Neural crest cell (in vitro differentiated cells): ENCODE measurements around the gene NGEF. TPM values are rescaled to one million over a fixed set of nuclear protein-coding genes. Genes with fewer than 3 reads are reported as not detected.

Experiments
- DNase-seq: peaks from one replicate; pipeline ENCODE4 v3.0.0; 2021; ENCODE audit warnings: low read depth, mixed read lengths, low spot score
- H3K27ac Mint-ChIP-seq: one replicate; pipeline ENCODE4 v1.8.0; 2021; ENCODE audit warnings: mild to moderate bottlenecking, mixed read lengths; ENCODE audit not compliant: unreplicated experiment
- H3K27me3 Mint-ChIP-seq: 2 replicates; pipeline ENCODE4 v1.8.0; 2021; ENCODE audit warnings: low read depth, mild to moderate bottlenecking, mixed read lengths
- H3K36me3 Mint-ChIP-seq: 2 replicates; pipeline ENCODE4 v1.8.0; 2021; ENCODE audit warnings: low read depth, mild to moderate bottlenecking, mixed read lengths
- H3K4me1 Mint-ChIP-seq: 2 replicates; pipeline ENCODE4 v1.8.0; 2021; ENCODE audit warnings: mixed read lengths
- H3K4me3 Mint-ChIP-seq: one replicate; pipeline ENCODE4 v1.8.0; 2021; ENCODE audit warnings: mild to moderate bottlenecking, mixed read lengths
- H3K9me3 Mint-ChIP-seq: 2 replicates; pipeline ENCODE4 v1.8.0; 2021; ENCODE audit warnings: mixed read lengths
- total RNA-seq: library from RNA; stranded (reverse); gene quantifications from 2 replicates; pipeline ENCODE4 v1.2.1, GENCODE V29; 2021
- TF ChIP-seq, protein P1 (sequence below): fragments of 200-600 bp; sonication (generic); conservative IDR thresholded peaks from 2 replicates; pipeline ENCODE4 v1.5.0; 2021; ENCODE audit warnings: antibody characterized with exemption, mild to moderate bottlenecking

Gene NGEF
- total RNA-seq, 1 donor from 2014 or later: 0.96 TPM

GRCh38 chr2:232955856-232956255, 57.2 kb downstream of the NGEF start:
- TF ChIP-seq, protein P1, sequence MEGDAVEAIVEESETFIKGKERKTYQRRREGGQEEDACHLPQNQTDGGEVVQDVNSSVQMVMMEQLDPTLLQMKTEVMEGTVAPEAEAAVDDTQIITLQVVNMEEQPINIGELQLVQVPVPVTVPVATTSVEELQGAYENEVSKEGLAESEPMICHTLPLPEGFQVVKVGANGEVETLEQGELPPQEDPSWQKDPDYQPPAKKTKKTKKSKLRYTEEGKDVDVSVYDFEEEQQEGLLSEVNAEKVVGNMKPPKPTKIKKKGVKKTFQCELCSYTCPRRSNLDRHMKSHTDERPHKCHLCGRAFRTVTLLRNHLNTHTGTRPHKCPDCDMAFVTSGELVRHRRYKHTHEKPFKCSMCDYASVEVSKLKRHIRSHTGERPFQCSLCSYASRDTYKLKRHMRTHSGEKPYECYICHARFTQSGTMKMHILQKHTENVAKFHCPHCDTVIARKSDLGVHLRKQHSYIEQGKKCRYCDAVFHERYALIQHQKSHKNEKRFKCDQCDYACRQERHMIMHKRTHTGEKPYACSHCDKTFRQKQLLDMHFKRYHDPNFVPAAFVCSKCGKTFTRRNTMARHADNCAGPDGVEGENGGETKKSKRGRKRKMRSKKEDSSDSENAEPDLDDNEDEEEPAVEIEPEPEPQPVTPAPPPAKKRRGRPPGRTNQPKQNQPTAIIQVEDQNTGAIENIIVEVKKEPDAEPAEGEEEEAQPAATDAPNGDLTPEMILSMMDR: no peak
- peaks cover 5% of the 10 kb centered on the region for H3K4me1 Mint-ChIP-seq
- no peaks in the 10 kb centered on the region for H3K27me3 Mint-ChIP-seq
- H3K27ac Mint-ChIP-seq: no peak overlapping the region
- no peak for DNase-seq
- H3K36me3 Mint-ChIP-seq: no peaks in the 10 kb centered on the region
- H3K4me3 Mint-ChIP-seq: no peak overlapping the region
- no peaks in the 10 kb centered on the region for H3K9me3 Mint-ChIP-seq

DNA sequence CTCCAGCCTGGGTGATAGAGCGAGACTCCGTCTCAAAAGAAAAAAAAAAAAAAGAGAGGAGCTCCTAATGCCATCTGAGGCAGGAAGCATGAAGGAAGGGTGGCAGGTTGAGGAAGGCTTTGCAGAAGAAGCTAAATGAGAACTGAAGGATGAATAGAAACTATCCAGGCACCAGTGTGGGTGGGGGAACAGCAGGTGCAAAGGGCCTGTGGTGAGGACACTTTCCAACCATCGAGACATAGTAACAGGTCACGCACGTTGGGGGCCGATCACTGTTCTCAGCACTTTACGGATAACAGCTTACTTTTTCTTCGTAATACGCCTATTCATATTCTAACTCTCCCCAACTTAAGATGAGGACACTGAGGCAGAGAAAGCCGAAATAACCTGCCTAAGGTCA, 58.4 kb downstream of the NGEF start:
- peaks cover 9% of the 10 kb centered on the region for H3K4me1 Mint-ChIP-seq
- no peak overlapping the region for H3K4me3 Mint-ChIP-seq
- TF ChIP-seq, protein P1: no peak
- no peak overlapping the region for H3K27ac Mint-ChIP-seq
- H3K27me3 Mint-ChIP-seq: no peaks in the 10 kb centered on the region
- H3K36me3 Mint-ChIP-seq: no peaks in the 10 kb centered on the region
- no peak for DNase-seq
- no peaks in the 10 kb centered on the region for H3K9me3 Mint-ChIP-seq

GRCh38 chr2:232951891-232952290, 61.2 kb downstream of the NGEF start:
- Mint-ChIP-seq H3K4me3 (no peak overlapping the region), H3K27ac (no peak overlapping the region), H3K36me3 (no peaks in the 10 kb centered on the region), H3K27me3 (no peaks in the 10 kb centered on the region), H3K4me1 (peaks cover 21% of the 10 kb centered on the region), H3K9me3 (no peaks in the 10 kb centered on the region)
- no peak for DNase-seq
- TF ChIP-seq, protein P1: no peak

GRCh38 chr2:232951181-232951580, 61.9 kb downstream of the NGEF start:
- no peak overlapping the region for H3K27ac Mint-ChIP-seq
- no peaks in the 10 kb centered on the region for H3K27me3 Mint-ChIP-seq
- no peak for DNase-seq
- no peaks in the 10 kb centered on the region for H3K9me3 Mint-ChIP-seq
- no peaks in the 10 kb centered on the region for H3K36me3 Mint-ChIP-seq
- no peak overlapping the region for H3K4me3 Mint-ChIP-seq
- peaks cover 21% of the 10 kb centered on the region for H3K4me1 Mint-ChIP-seq
- TF ChIP-seq, protein P1: no peak

DNA sequence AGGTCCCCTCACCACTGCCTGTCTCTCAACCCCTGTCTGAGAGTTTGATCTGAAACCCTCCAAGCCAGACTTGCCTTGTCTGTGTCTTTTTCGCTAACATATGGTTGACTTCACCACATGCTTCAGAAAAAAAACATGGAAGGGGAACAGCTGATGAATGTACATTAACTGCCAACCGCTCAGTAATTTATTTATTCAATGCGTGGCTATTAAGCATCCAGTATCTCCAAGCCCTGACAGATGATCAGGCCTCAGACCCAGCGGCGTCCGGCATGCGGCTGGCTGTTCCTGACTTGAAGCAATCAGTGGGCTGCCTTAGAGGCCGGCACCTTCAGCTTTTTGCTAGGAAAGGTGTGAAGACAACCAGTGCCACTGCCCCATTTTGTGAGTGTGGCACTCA, 62.3 kb downstream of the NGEF start:
- Mint-ChIP-seq H3K36me3 (no peaks in the 10 kb centered on the region), H3K4me3 (no peak overlapping the region), H3K27ac (no peak overlapping the region), H3K9me3 (no peaks in the 10 kb centered on the region), H3K27me3 (no peaks in the 10 kb centered on the region), H3K4me1 (peaks cover 21% of the 10 kb centered on the region)
- no peak for DNase-seq
- TF ChIP-seq, protein P1: no peak

DNA sequence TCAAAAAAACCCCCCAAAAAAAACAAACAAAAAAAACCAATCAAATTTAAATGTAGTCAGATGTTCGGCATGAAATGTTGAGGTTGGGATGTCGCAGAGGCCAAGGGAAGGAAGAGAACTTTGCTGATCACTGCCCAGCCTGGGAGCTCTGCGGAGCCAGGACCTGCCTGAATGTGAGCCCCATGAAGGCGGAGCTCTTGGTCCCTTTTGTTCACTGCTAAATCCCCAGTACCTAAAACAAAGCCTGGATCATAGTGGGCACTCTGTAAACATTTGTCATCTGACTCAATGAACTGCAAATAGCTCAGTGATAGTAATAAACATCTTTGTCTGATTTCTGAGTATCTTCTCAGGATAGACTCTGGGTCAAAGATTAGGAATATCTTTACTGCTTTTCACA, 64.0 kb downstream of the NGEF start:
- H3K4me3 Mint-ChIP-seq: no peak overlapping the region
- DNase-seq: no peak
- no peak overlapping the region for H3K27ac Mint-ChIP-seq
- no peaks in the 10 kb centered on the region for H3K9me3 Mint-ChIP-seq
- no peaks in the 10 kb centered on the region for H3K36me3 Mint-ChIP-seq
- H3K4me1 Mint-ChIP-seq: peaks cover 21% of the 10 kb centered on the region
- H3K27me3 Mint-ChIP-seq: no peaks in the 10 kb centered on the region
- TF ChIP-seq, protein P1: no peak
